Stomach (tissue), 9 donors: Measurements from ENCODE around the gene URB1. TPM values are rescaled to one million over a fixed set of nuclear protein-coding genes. Genes with fewer than 3 reads are reported as not detected.

Experiments
- DNase-seq, 2 donors: peaks; one replicate each; pipeline versions ENCODE4 v3.0.0 to v3.0.0-alpha.2; 2013 to 2019
- H3K27ac ChIP-seq, 5 donors: fragments of 200-600 bp in 4 of 5; sonication (generic) in 4 of 5; one replicate each; pipeline ENCODE4 v1.5.1; 2013 to 2019; ENCODE audit warnings: mild to moderate bottlenecking in 1 of 5, moderate library complexity in 1 of 5
- H3K27me3 ChIP-seq, 3 donors: fragments of 200-600 bp; sonication (generic); one replicate each; pipeline ENCODE4 v1.5.1; 2017 to 2019; ENCODE audit warnings: mixed run types in 1 of 3
- H3K36me3 ChIP-seq, 4 donors: fragments of 200-600 bp; sonication (generic); 1 replicate in 3 of 4; 2 replicates in 1 of 4; pipeline ENCODE4 v1.5.1; 2016 to 2019
- H3K4me1 ChIP-seq, 4 donors: fragments of 200-600 bp; sonication (generic); one replicate each; pipeline ENCODE4 v1.5.1; 2016 to 2019
- H3K4me3 ChIP-seq, 4 donors: fragments of 200-600 bp; sonication (generic) in 3 of 4; one replicate each; pipeline ENCODE4 v1.5.1; 2016 to 2019; ENCODE audit warnings: mild to moderate bottlenecking in 1 of 4
- H3K9me3 ChIP-seq, 4 donors: fragments of 200-600 bp; sonication (generic); one replicate each; pipeline ENCODE4 v1.5.1; 2016 to 2019
- CTCF ChIP-seq, 7 experiments: fragments of 450-650 bp in 4 of 7; fragments of 200-600 bp in 3 of 7; sonication (generic) in 3 of 7; IDR thresholded peaks; one replicate each; pipeline ENCODE4 v1.5.1; 2016 to 2019; ENCODE audit warnings: antibody characterized with exemption in 7 of 7, control low read depth in 2 of 7, mild to moderate bottlenecking in 1 of 7
- EP300 ChIP-seq: sonication (generic); formaldehyde crosslinking; IDR thresholded peaks from one replicate; pipeline ENCODE4 v1.6.1; 2017; ENCODE audit warnings: antibody characterized with exemption
- POLR2A ChIP-seq, 4 donors: fragments of 450-650 bp; IDR thresholded peaks; one replicate each; pipeline ENCODE4 v1.6.1; 2016; ENCODE audit warnings: antibody characterized with exemption in 4 of 4, control low read depth in 2 of 4, mild to moderate bottlenecking in 1 of 4, moderate library complexity in 1 of 4
- POLR2AphosphoS5 ChIP-seq, 3 donors: sonication (generic); formaldehyde crosslinking; IDR thresholded peaks; one replicate each; pipeline ENCODE4 v1.6.1; 2016; ENCODE audit warnings: antibody characterized with exemption in 3 of 3
- WGBS, 5 donors: extraction: QIAGEN DNeasy Blood & Tissue Kit in 3 of 5; methylation state at CpG; one replicate each; pipeline versions ENCODE4 v1.1.5 to v1.1.7; 2013 to 2018; 5-methylcytosine and 5-hydroxymethylcytosine counted together
- intact Hi-C: fragments of 100-400 bp; cut with DNase I; formaldehyde crosslinking; loops from one replicate; pipeline ENCODE4 v1.15.1; 2023; ENCODE audit warnings: low total_unique reads
- polyA plus RNA-seq, 3 donors: library from polyadenylated mRNA; stranded (reverse); fragments of 200-250 nt; gene quantifications; one replicate each; pipeline ENCODE4 v1.2.3, GENCODE V29; 2013
- total RNA-seq, 5 donors: library from RNA; depleted of rRNA; stranded (reverse); fragments of >200 nt; gene quantifications; one replicate each; pipeline versions ENCODE4 v1.1.0 to v1.2.3, GENCODE V29; 2014 to 2016
- donor health status: healthy with polysubstance abuse.
- donor health status: Bipolar disorder and iron deficiency.
- donor health status: healthy.

The URB1 gene
- total and polyA plus RNA-seq, 8 donors, result 1.2 to 16.3 (median 10.2) TPM

DNA sequence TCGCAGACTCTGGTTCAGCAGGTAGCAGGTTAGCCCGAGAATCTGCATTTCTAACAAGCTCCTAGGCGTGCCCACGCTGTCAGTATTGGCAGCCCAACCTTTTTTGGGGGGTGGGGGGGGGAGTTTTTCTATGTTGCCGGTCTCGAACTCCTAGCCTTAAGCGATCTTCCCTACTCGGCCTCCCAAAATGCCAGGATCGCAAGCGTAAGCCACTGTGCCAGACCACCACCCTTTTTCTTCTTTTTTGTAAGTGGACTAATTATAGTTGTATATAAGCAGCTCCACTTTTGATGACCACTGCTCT lies 113.5 kb downstream of the URB1 start:
- TF ChIP-seq POLR2AphosphoS5 (IDR thresholded peaks at IDR 0.05) (no peak), CTCF (IDR thresholded peaks at IDR 0.05) (no peak), POLR2A (IDR thresholded peaks at IDR 0.05) (no peak), EP300 (no peak)
- intact Hi-C loops, result no loop called here

DNA sequence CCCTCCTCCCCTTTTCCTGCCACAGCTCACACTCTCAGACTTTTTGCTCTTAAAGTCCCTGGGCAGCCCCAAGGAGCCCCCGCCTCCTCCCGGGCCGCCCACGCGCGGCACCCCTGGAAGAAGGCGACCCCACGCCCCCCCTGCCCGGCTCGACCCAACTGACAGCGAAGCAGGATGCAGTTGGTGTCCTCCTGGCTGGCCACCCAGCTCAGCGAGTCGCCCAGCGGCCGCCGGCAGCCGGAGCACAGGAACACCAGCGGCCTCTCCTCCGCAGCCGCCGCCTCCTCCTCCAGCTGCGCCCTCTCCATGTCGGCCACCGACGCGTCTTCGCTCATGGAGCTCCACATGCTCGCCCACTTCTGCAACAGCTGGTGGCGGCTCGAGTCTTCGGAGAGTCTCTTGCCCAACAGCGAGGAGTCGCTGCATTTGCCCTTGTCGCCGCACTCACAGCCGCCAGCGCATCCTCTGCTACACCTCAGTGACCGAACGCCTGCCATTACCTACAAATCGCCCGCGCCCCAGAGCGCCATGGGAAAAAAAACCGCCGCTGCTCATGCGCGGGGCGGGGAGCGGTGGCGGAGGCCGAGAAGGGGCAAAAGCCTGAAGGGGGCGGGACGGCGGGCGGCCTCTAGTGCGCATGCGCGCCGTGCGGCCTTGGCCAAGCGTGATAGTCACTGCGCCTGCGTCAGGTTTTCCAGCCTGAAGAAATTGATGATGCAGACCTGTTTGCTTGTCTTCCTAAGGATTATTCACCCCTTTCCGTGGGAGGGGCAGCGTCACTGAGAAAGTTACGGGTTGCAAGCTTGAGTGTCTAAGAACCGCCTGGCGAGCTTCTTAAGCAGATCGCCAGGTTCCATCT lies 114.1 kb downstream of the URB1 start, which contains the start of gene MIS18A:
TSS of gene MIS18A (minus strand) at position 532 of the 859 bp plus-strand sequence. CDS start at position 497, 35 bp downstream.
- Histone ChIP-seq H3K4me1 (peaks cover 5 to 25% (median 21%) of the 10 kb centered on the region in 4 donors), H3K36me3 (peaks cover 0 to 9% (median 6%) of the 10 kb centered on the region in 4 donors), H3K27me3 (no peaks in the 10 kb centered on the region), H3K4me3 (peak within 1 kb of the TSS; percentile 87 to 99 (median 94)), H3K27ac (peak within 1 kb of the TSS; percentile 49 to 79 (median 73)), H3K9me3 (no peaks in the 10 kb centered on the region)
- no peak for TF ChIP-seq POLR2A (IDR thresholded peaks at IDR 0.05)
- peak; percentile 70 to 90 (median 75) for TF ChIP-seq POLR2AphosphoS5 (IDR thresholded peaks at IDR 0.05)
- no peak for TF ChIP-seq EP300
- peak in 1 of 7 experiments; percentile 40 for TF ChIP-seq CTCF (IDR thresholded peaks at IDR 0.05)
- WGBS, 5 donors, result 0 to 1% (median 0%) methylated on average over 33 to 69 of the region's 69 CpGs
- peak; percentile 98 for DNase-seq
- intact Hi-C loops, result no loop called here

More for the DNA sequence above, 113.5 kb downstream of the URB1 start:
- Histone ChIP-seq H3K36me3 (peaks cover 0 to 7% (median 3%) of the 10 kb centered on the region in 4 donors), H3K4me1 (peaks cover 5 to 25% (median 21%) of the 10 kb centered on the region in 4 donors), H3K9me3 (no peaks in the 10 kb centered on the region), H3K4me3 (peak overlapping the region; percentile 87 to 99 (median 94)), H3K27me3 (no peaks in the 10 kb centered on the region), H3K27ac (peak overlapping the region; percentile 5 to 79 (median 73))
- 3 to 8% (median 6%) methylated on average over 10 of the region's 10 CpGs for whole genome bisulfite sequencing, 5 donors
- no peak for DNase-seq

DNA sequence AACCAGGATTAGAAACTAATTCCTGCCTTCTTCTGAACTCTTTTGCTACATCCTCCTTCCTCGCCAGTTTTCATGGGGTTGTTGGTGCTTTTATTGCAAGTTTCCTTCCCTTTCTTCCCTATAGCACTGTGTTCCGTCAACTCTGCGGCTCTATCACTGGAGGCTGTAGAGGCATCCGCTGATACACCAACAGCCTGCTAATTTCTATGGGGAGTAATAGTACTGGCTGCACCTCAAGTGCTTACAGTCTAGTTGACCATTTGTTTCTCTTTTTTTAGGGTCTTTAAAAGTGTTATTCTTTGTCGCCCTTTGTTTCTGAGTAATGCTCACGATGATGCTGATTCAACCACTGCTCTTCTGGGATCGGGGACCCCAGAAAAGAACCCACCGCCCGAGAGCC lies 114.7 kb downstream of the URB1 start:
- intact Hi-C loops, result no loop called here
- Histone ChIP-seq H3K36me3 (peaks cover 0 to 12% (median 9%) of the 10 kb centered on the region in 4 donors), H3K9me3 (no peaks in the 10 kb centered on the region), H3K4me3 (peak overlapping the region; percentile 87 to 99 (median 94)), H3K27me3 (no peaks in the 10 kb centered on the region), H3K4me1 (peaks cover 5 to 25% (median 21%) of the 10 kb centered on the region in 4 donors), H3K27ac (peak overlapping the region in 3 of 5 donors; percentile 64 to 79 (median 79))
- 1 to 3% (median 2%) methylated on average over 9 of the region's 9 CpGs for WGBS, 5 donors
- TF ChIP-seq POLR2AphosphoS5 (IDR thresholded peaks at IDR 0.05) (no peak), POLR2A (IDR thresholded peaks at IDR 0.05) (no peak), EP300 (no peak), CTCF (IDR thresholded peaks at IDR 0.05) (no peak)
- DNase-seq, result no peak

- Histone ChIP-seq H3K27ac (no peak overlapping the region), H3K36me3 (peaks cover 0 to 23% (median 21%) of the 10 kb centered on the region in 4 donors), H3K4me3 (no peak overlapping the region), H3K4me1 (peaks cover 5 to 25% (median 21%) of the 10 kb centered on the region in 4 donors), H3K27me3 (no peaks in the 10 kb centered on the region), H3K9me3 (no peaks in the 10 kb centered on the region)
- intact Hi-C loops, result no loop called here
- 90 to 95% (median 93%) methylated on average over 4 of the region's 4 CpGs for WGBS, 5 donors
- no peak for DNase-seq
- no peak for TF ChIP-seq POLR2AphosphoS5 (IDR thresholded peaks at IDR 0.05)
- TF ChIP-seq EP300, result no peak
- no peak for TF ChIP-seq POLR2A (IDR thresholded peaks at IDR 0.05)
Observed at GRCh38 chr21:32276671-32277070, 116.1 kb downstream of the URB1 start.
